K562 (cell line): ENCODE measurements around the gene KRTAP17-1. TPM values are rescaled to one million over a fixed set of nuclear protein-coding genes. Genes with fewer than 3 reads are reported as not detected.

Source experiments
- ATAC-seq: fragments of 200-7000 bp; cut with Tn5 transposase; 3 replicates; pipeline ENCODE4 v1.9.1; 2020; ENCODE audit warnings: moderate library complexity
- BruUV-seq: library from RNA; stranded (reverse); fragments of 400-500 nt; replicated peaks from 2 replicates; lab custom pipeline; 2021; lab: Mats Ljungman, UMichigan
- CTCF ChIA-PET: fragments of 300-600 bp; formaldehyde crosslinking; extraction: SDS; loops from one replicate; lab custom pipeline; 2021; ENCODE audit warnings: low intra/inter-chr PET ratio; lab: Yijun Ruan, JAX
- POLR2A ChIA-PET: fragments of 300-600, 350-650 bp; sonication (Branson Sonifier 250); formaldehyde crosslinking; extraction: SDS; loops from one replicate; lab custom pipeline; 2021; ENCODE audit warnings: antibody characterized with exemption, inconsistent platforms; lab: Yijun Ruan, JAX
- DNase-seq, 4 experiments: peaks; one replicate each; pipeline versions ENCODE4 v3.0.0 to v3.0.0-alpha.2; 2011 to 2018; ENCODE audit warnings: low spot score in 3 of 4, mixed read lengths in 3 of 4; ENCODE audit errors: extremely low read depth in 1 of 4
- FAIRE-seq: peaks from 2 replicates; lab custom pipeline; 2011; peaks lifted over from hg19 to GRCh38; lab: Jason Lieb, UNC
- H2AFZ ChIP-seq: 2 replicates; pipeline ENCODE4 v1.6.0; 2011; ENCODE audit warnings: low read depth, low read length, control low read depth, inconsistent platforms
- H3K27ac ChIP-seq: fragments of 200-600 bp; 3 replicates; pipeline ENCODE4 v1.8.0; 2011; ENCODE audit warnings: low read depth, mild to moderate bottlenecking, control low read depth, inconsistent platforms, low read length, moderate library complexity, mixed read lengths; ENCODE audit errors: extremely low read depth
- H3K27me3 ChIP-seq, 2 experiments: fragments of 300-600 bp in 1 of 2; 2 replicates in 1 of 2; 3 replicates in 1 of 2; pipeline versions ENCODE4 v1.6.0 to v1.8.0; 2011; ENCODE audit warnings: inconsistent platforms in 2 of 2, low read length in 2 of 2, mild to moderate bottlenecking in 1 of 2, mixed read lengths in 1 of 2, moderate library complexity in 1 of 2; ENCODE audit not compliant: control insufficient read depth in 2 of 2, insufficient read depth in 2 of 2
- H3K36me3 ChIP-seq: fragments of 300-600 bp; 3 replicates; pipeline ENCODE4 v1.8.0; 2011; ENCODE audit warnings: mild to moderate bottlenecking, low read length, inconsistent platforms; ENCODE audit not compliant: control insufficient read depth, insufficient read depth
- H3K4me1 ChIP-seq, 2 experiments: fragments of 200-600 bp in 1 of 2; replicated peaks in 1 of 2; 2 replicates in 1 of 2; 3 replicates in 1 of 2; pipeline versions ENCODE4 v1.5.1 to v1.8.0; 2011; ENCODE audit warnings: inconsistent platforms in 2 of 2, low read length in 2 of 2, mild to moderate bottlenecking in 1 of 2, mixed read lengths in 1 of 2, moderate library complexity in 1 of 2; ENCODE audit not compliant: control insufficient read depth in 2 of 2, insufficient read depth in 2 of 2
- H3K4me2 ChIP-seq: 2 replicates; pipeline ENCODE4 v1.6.1; 2011; ENCODE audit warnings: low read length, control low read depth, inconsistent platforms, mixed read lengths; ENCODE audit not compliant: insufficient read depth
- H3K4me3 ChIP-seq: fragments of 200-600 bp; sonication (generic), shearing (Covaris generic); 2 replicates; pipeline ENCODE4 v1.5.1; 2016; ENCODE audit warnings: control low read depth, inconsistent platforms
- H3K79me2 ChIP-seq: fragments of 200-600 bp; 3 replicates; pipeline ENCODE4 v1.8.0; 2011; ENCODE audit warnings: low read length, inconsistent platforms; ENCODE audit not compliant: control insufficient read depth, insufficient read depth
- H3K9ac ChIP-seq, 2 experiments: 2 replicates each; pipeline versions ENCODE4 v1.6.0 to v1.6.1; 2011; ENCODE audit warnings: low read depth in 2 of 2, low read length in 2 of 2, control low read depth in 1 of 2, inconsistent platforms in 1 of 2, mild to moderate bottlenecking in 1 of 2, mixed read lengths in 1 of 2; ENCODE audit not compliant: insufficient read depth in 1 of 2
- H3K9me1 ChIP-seq: one replicate; pipeline ENCODE4 v1.6.0; 2011; ENCODE audit warnings: inconsistent platforms, mild to moderate bottlenecking, low read length, moderate library complexity; ENCODE audit not compliant: control insufficient read depth, insufficient read depth
- H3K9me3 ChIP-seq: replicated peaks from 2 replicates; pipeline ENCODE4 v1.5.1; 2011; ENCODE audit warnings: low read depth, low read length, inconsistent platforms; ENCODE audit not compliant: control insufficient read depth, insufficient read depth
- H4K20me1 ChIP-seq: replicated peaks from 2 replicates; pipeline ENCODE4 v1.6.1; 2011; ENCODE audit warnings: low read length, inconsistent platforms, mixed read lengths; ENCODE audit not compliant: control insufficient read depth, insufficient read depth
- CREBBP ChIP-seq: IDR thresholded peaks from one replicate; pipeline ENCODE4 v1.6.1; 2012; ENCODE audit warnings: low read depth, mild to moderate bottlenecking, control low read depth, inconsistent platforms, low read length
- FOXK2 ChIP-seq, 2 experiments: fragments of 450-650 bp; IDR thresholded peaks in 1 of 2; conservative IDR thresholded peaks in 1 of 2; 2 replicates each; pipeline ENCODE4 v1.6.1; 2016; ENCODE audit warnings: low read depth in 2 of 2, mild to moderate bottlenecking in 1 of 2
- GABPB2 ChIP-seq: fragments of 250-450 bp; sonication (Bioruptor Pico); conservative IDR thresholded peaks from 2 replicates; pipeline ENCODE4 v1.5.1; 2021; ENCODE audit warnings: mild to moderate bottlenecking
- GATA2 ChIP-seq: sonication (generic); formaldehyde crosslinking; IDR thresholded peaks from 2 replicates; pipeline ENCODE4 v1.4.0; 2020; ENCODE audit warnings: mild to moderate bottlenecking, missing genetic modification reagents
- GATAD2B ChIP-seq: fragments of 450-650 bp; IDR thresholded peaks from 2 replicates; pipeline ENCODE4 v1.6.1; 2017; ENCODE audit warnings: mild to moderate bottlenecking, borderline replicate concordance
- KAT2B ChIP-seq: IDR thresholded peaks from one replicate; pipeline ENCODE4 v1.6.1; 2012; ENCODE audit warnings: low read depth, mild to moderate bottlenecking, control low read depth, inconsistent platforms, low read length, moderate library complexity
- MCM7 ChIP-seq, 2 experiments: fragments of 450-650 bp; IDR thresholded peaks; 2 replicates each; pipeline ENCODE4 v1.6.1; 2016 to 2018
- PTBP1 ChIP-seq: fragments of 200-400 bp; formaldehyde crosslinking; IDR thresholded peaks from 2 replicates; pipeline ENCODE4 v1.6.1; 2017; ENCODE audit warnings: low read depth, low read length
- RNF219 ChIP-seq: fragments of 250-450 bp; sonication (Bioruptor Pico); IDR thresholded peaks from 2 replicates; pipeline ENCODE4 v1.5.0; 2022; ENCODE audit warnings: mild to moderate bottlenecking
- STAT5A ChIP-seq: IDR thresholded peaks from 2 replicates; pipeline ENCODE4 v1.6.1; 2012; ENCODE audit warnings: low read length, inconsistent platforms, borderline replicate concordance
- ZKSCAN8 ChIP-seq: fragments of 200-800 bp; sonication (Bioruptor generic); IDR thresholded peaks from 2 replicates; pipeline ENCODE4 v1.6.1; 2016; ENCODE audit warnings: missing genetic modification characterization, missing compliant biosample characterization
- ZNF592 ChIP-seq: fragments of 450-650 bp; IDR thresholded peaks from 2 replicates; pipeline ENCODE4 v1.6.1; 2017; ENCODE audit warnings: antibody characterized with exemption, mild to moderate bottlenecking
- ZNF707 ChIP-seq: fragments of 250-450 bp; sonication (Bioruptor Pico); conservative IDR thresholded peaks from 2 replicates; pipeline ENCODE4 v1.8.0; 2022; ENCODE audit warnings: inconsistent platforms, mild to moderate bottlenecking, moderate library complexity
- WGBS: fragments of 100-300 bp; shearing (Covaris generic); methylation state at CpG from one replicate; pipeline ENCODE4 v1.1.6; 2016; ENCODE audit warnings: low coverage, mixed read lengths; ENCODE audit not compliant: insufficient coverage; ENCODE audit errors: missing lambda C conversion rate; 5-methylcytosine and 5-hydroxymethylcytosine counted together
- in situ Hi-C: fragments of 300-500 bp; cut with MboI; formaldehyde crosslinking; loops from 4 replicates; pipeline ENCODE4 v1.15.0; 2018; ENCODE audit warnings: inconsistent platforms, mixed read lengths
- intact Hi-C: fragments of 100-400 bp; cut with micrococcal nuclease; formaldehyde crosslinking; loops from 2 replicates; pipeline ENCODE4 v1.14.2; 2022
- polyA plus RNA-seq, 8 experiments: library from polyadenylated mRNA; depleted of rRNA in 4 of 8; stranded (reverse) in 5 of 8; unstranded in 3 of 8; fragments of >200 nt; fragmentation: Nextera tagmentation in 2 of 8; fragmentation: Illumina TruSeq in 1 of 8; extraction: Ambion mirVana in 2 of 8; extraction: Trizol in 1 of 8; gene quantifications; 2 replicates each; pipeline versions ENCODE4 v1.2.1 to v1.2.3, GENCODE V29; 2011 to 2014; ENCODE audit warnings: inconsistent platforms in 1 of 8, missing spikeins in 1 of 8
- total RNA-seq, 7 experiments: library from RNA; depleted of rRNA in 6 of 7; stranded (reverse); fragments of >200 nt in 6 of 7; fragmentation: Illumina TruSeq in 2 of 7; extraction: Trizol in 2 of 7; gene quantifications; 2 replicates each; pipeline versions ENCODE4 v1.2.1 to v1.2.3, GENCODE V29; 2011 to 2021; ENCODE audit warnings: low replicate concordance in 1 of 7

KRTAP17-1 gene
- total and polyA plus RNA-seq, 9 of the 15 experiments (the other 6 are each of a cell fraction or from before 2014, with no cell fraction given), result not detected

- TF ChIP-seq ZNF592, result no peak
These were observed 12.7 kb upstream of the KRTAP17-1 start (continued) for GRCh38 chr17:41328207-41328606.

GRCh38 chr17:41327411-41328120 is 12.1 kb upstream of the KRTAP17-1 start:
- 3% methylated on average over 5 of the region's 8 CpGs for WGBS
- no peak overlapping the region for H2AFZ ChIP-seq
- no peak overlapping the region for H3K4me3 ChIP-seq
- no peaks in the 10 kb centered on the region for H3K4me1 ChIP-seq
- DNase-seq (no peak), ATAC-seq (no peak), FAIRE-seq (no peak)
- intact Hi-C loops, result loop anchor here (5.0 kb wide), 1 partner anchor 420 kb away; no protein-coding TSS in a partner anchor
- no peaks in the 10 kb centered on the region for H3K9me3 ChIP-seq
- no peaks in the 10 kb centered on the region for H3K36me3 ChIP-seq
- no peaks in the 10 kb centered on the region for H3K9me1 ChIP-seq
- POLR2A ChIA-PET, result interaction anchor here (0.6 kb wide), 1 partner anchor 183 kb away, joined by 3 read pairs; no protein-coding TSS in a partner anchor
- in situ Hi-C loops, result no loop called here
- no peak overlapping the region for H3K27ac ChIP-seq
- H3K27me3 ChIP-seq, result peaks cover 0 to 9% of the 10 kb centered on the region in 2 experiments; a peak in 1 of 5 replicates
- no TSS peak for BruUV-seq
- no peak overlapping the region for H3K4me2 ChIP-seq
- H3K79me2 ChIP-seq, result no peaks in the 10 kb centered on the region
- no peak overlapping the region for H3K9ac ChIP-seq
- CTCF ChIA-PET, result no interaction called here
- no peaks in the 10 kb centered on the region; the same call in 1 of the 2 replicates for H4K20me1 ChIP-seq
- no peak for TF ChIP-seq GATAD2B
- no peak for TF ChIP-seq KAT2B
- no peak for TF ChIP-seq RNF219 (CRISPR knock-in tag)
- no peak for TF ChIP-seq ZNF707
- no peak for TF ChIP-seq ZKSCAN8 (CRISPR knock-in tag)
- no peak for TF ChIP-seq MCM7 (IDR thresholded peaks at IDR 0.05)
- no peak for TF ChIP-seq GABPB2 (CRISPR knock-in tag)
- no peak for TF ChIP-seq CREBBP
- TF ChIP-seq PTBP1, result no peak
- TF ChIP-seq STAT5A, result no peak
- no peak for TF ChIP-seq GATA2 (CRISPR knock-in tag)
- no peak for TF ChIP-seq FOXK2 (conservative IDR thresholded peaks at IDR 0.05 in 1 of 2, IDR thresholded peaks at IDR 0.05 in 1 of 2; ENCODE audit: low read depth in 2 of 2)
